Colonic mucosa (tissue), 4 donors: ENCODE data around the gene AP1AR. TPM values are rescaled to one million over a fixed set of nuclear protein-coding genes. Genes with fewer than 3 reads are reported as not detected.

ENCODE experiments used
- DNase-seq: peaks from one replicate; pipeline ENCODE4 v3.0.0-alpha.2; 2020
- H3K27ac ChIP-seq: fragments of 200-600 bp; one replicate; pipeline ENCODE4 v1.8.0; 2021
- H3K27me3 ChIP-seq: fragments of 200-600 bp; one replicate; pipeline ENCODE4 v1.8.0; 2021
- H3K36me3 ChIP-seq: fragments of 200-600 bp; one replicate; pipeline ENCODE4 v1.8.0; 2021
- H3K4me1 ChIP-seq: fragments of 200-600 bp; one replicate; pipeline ENCODE4 v1.8.0; 2021; ENCODE audit warnings: mild to moderate bottlenecking
- H3K4me3 ChIP-seq: fragments of 200-600 bp; one replicate; pipeline ENCODE4 v1.8.0; 2021
- H3K9ac ChIP-seq, 2 donors: one replicate each; pipeline ENCODE4 v1.7.0; 2013; ENCODE audit warnings: control low read depth in 2 of 2, low read depth in 2 of 2, low read length in 2 of 2
- H3K9me3 ChIP-seq: fragments of 200-600 bp; one replicate; pipeline ENCODE4 v1.8.0; 2021
- intact Hi-C: fragments of 100-400 bp; cut with DNase I; formaldehyde crosslinking; loops from one replicate; pipeline ENCODE4 v1.14.1; 2022
- total RNA-seq, 2 donors: library from RNA; stranded (reverse); fragmentation: NEBNext Ultra II Directional in 1 of 2; extraction: Animal tissue kit (Norgen Biotek cat#: 25700) in 1 of 2; gene quantifications; one replicate each; pipeline ENCODE4 v1.2.1, GENCODE V29; 2021
- TF ChIP-seq, protein P1 (sequence below): fragments of 200-600 bp; IDR thresholded peaks from one replicate; pipeline ENCODE4 v1.8.0; 2022; ENCODE audit warnings: antibody characterized with exemption, mild to moderate bottlenecking
- donor health status: healthy.
- donor health status: DM: no; HTN: no; CAD: no.
- donor health status: DM: no; HTN: no; CAD: no.

AP1AR gene
- total RNA-seq, 2 donors from 2014 or later = 27.9 to 42.4 TPM

DNA sequence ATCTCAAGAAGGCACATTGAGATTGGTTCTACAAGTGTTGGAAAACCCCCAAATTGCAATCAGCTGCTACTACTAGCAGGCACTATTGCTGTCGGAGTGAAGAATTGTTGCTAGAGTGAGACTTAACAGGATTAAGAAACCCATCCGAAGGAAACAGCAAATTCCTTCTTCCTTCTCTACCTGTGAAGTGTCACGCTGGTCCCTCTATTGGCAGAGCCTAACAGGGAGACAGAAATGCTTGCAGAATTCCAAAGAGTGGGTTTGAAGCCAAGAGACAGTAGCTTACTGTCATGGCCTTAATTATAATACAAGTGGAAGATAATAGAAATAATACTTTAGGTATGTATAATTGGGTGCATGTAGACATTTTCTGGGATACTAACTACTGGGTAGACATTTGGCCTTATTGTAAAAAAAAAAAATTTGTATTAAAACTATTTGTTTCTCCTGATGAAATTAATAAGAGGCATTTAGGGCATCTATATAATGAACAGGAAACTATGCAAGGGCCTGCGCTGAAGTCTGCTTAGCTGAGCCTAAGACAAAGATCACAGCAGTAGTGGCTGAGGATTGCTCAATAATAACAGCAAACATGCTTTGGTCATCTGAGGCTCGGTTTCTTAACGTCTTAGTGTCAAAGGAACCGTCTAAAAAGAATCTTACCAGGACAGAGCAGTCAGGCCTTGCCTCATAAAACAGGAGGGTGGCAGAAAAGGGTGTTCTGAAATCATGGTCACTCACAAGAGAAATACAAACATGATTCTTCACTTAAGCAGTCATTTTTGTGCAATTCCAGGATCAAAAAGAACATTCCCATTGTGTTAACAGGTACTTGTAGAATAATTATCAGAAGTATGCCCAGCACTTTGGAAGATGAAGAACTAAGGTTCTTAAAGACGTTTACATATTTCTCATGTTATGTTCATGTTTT lies 45.6 kb upstream of the AP1AR start:
- TF ChIP-seq, protein P1, sequence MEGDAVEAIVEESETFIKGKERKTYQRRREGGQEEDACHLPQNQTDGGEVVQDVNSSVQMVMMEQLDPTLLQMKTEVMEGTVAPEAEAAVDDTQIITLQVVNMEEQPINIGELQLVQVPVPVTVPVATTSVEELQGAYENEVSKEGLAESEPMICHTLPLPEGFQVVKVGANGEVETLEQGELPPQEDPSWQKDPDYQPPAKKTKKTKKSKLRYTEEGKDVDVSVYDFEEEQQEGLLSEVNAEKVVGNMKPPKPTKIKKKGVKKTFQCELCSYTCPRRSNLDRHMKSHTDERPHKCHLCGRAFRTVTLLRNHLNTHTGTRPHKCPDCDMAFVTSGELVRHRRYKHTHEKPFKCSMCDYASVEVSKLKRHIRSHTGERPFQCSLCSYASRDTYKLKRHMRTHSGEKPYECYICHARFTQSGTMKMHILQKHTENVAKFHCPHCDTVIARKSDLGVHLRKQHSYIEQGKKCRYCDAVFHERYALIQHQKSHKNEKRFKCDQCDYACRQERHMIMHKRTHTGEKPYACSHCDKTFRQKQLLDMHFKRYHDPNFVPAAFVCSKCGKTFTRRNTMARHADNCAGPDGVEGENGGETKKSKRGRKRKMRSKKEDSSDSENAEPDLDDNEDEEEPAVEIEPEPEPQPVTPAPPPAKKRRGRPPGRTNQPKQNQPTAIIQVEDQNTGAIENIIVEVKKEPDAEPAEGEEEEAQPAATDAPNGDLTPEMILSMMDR = no peak
- Histone ChIP-seq H3K36me3 (no peaks in the 10 kb centered on the region), H3K9ac (no peak overlapping the region)

DNA sequence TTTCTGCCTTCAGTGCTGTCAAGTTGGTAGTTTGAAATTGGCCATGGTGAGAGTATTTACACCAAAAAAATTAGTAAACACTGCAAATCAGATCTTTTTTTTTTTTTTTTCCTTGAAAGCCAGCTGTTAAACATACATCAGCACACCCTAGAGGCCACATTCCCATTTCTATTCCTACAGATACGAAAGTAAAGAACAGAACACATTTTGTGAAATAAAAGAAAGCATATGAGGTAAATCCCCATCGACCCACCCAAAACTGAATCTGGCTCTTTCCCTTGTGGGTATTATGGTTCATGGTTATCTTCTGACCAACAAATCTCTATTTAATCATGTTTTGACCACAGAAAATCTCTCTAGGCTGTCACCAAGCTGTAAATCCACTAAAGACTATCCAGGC lies 41.8 kb upstream of the AP1AR start:
- no peak for DNase-seq
- intact Hi-C loops = no loop called here
- no peak overlapping the region for H3K4me3 ChIP-seq
- H3K36me3 ChIP-seq = no peaks in the 10 kb centered on the region
- no peaks in the 10 kb centered on the region for H3K27me3 ChIP-seq
- no peak overlapping the region for H3K9ac ChIP-seq
- H3K27ac ChIP-seq = no peak overlapping the region
- TF ChIP-seq, protein P1 = no peak
- no peaks in the 10 kb centered on the region for H3K9me3 ChIP-seq
- H3K4me1 ChIP-seq = no peaks in the 10 kb centered on the region

More for the DNA sequence above, 45.6 kb upstream of the AP1AR start:
- no peak for DNase-seq
- Histone ChIP-seq H3K27ac (no peak overlapping the region), H3K4me3 (no peak overlapping the region), H3K9me3 (no peaks in the 10 kb centered on the region), H3K4me1 (no peaks in the 10 kb centered on the region), H3K27me3 (no peaks in the 10 kb centered on the region)
- intact Hi-C loops = no loop called here

DNA sequence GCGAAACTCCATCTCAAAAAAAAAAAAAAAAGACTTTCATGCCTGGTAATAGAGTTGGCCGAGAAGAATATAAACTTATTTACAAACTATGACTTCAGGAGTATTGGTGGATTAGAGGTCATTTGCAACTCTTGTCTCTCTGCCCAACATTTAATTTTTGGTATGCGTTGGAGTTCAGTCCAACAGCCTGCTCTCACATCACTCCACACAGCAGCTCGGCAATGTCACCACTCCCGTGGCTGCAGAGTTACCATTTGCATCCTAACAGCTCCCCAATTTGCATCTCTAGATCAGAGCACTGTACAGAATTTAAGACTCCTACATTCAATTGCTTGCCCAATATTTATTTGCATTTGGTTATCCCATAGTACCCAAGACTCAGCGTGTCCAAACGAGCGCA lies 40.9 kb upstream of the AP1AR start:
- no peak overlapping the region for H3K9ac ChIP-seq
- H3K4me1 ChIP-seq = no peaks in the 10 kb centered on the region
- no peaks in the 10 kb centered on the region for H3K36me3 ChIP-seq
- no peaks in the 10 kb centered on the region for H3K27me3 ChIP-seq
- no peak overlapping the region for H3K4me3 ChIP-seq
- no peak for DNase-seq
- no peaks in the 10 kb centered on the region for H3K9me3 ChIP-seq
- no peak overlapping the region for H3K27ac ChIP-seq
- intact Hi-C loops = no loop called here
- TF ChIP-seq, protein P1 = no peak

DNA sequence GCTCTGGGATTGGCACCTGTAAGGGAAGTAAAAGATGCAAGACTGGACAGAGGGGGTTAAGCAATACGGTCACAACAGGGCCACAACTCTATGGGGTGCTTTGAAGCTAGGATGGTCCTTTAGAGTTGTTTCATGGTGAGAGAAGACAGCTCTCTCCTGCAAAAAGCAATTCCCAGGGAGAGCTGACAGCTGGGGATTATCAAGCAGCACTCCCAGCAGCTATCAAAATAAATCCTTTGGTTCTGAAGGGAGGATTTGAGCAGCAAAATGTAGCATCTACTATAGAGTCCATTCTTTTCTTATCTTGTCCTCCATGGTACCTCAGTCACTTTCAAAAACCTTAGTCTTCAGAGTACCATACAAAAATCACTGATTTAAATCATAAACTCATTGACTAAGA lies 35.1 kb upstream of the AP1AR start:
- no peaks in the 10 kb centered on the region for H3K9me3 ChIP-seq
- no peaks in the 10 kb centered on the region for H3K4me1 ChIP-seq
- no peak overlapping the region for H3K4me3 ChIP-seq
- TF ChIP-seq, protein P1 = no peak
- no peak overlapping the region for H3K27ac ChIP-seq
- H3K36me3 ChIP-seq = no peaks in the 10 kb centered on the region
- H3K27me3 ChIP-seq = no peaks in the 10 kb centered on the region
- no peak overlapping the region for H3K9ac ChIP-seq
- DNase-seq = no peak
- intact Hi-C loops = no loop called here

DNA sequence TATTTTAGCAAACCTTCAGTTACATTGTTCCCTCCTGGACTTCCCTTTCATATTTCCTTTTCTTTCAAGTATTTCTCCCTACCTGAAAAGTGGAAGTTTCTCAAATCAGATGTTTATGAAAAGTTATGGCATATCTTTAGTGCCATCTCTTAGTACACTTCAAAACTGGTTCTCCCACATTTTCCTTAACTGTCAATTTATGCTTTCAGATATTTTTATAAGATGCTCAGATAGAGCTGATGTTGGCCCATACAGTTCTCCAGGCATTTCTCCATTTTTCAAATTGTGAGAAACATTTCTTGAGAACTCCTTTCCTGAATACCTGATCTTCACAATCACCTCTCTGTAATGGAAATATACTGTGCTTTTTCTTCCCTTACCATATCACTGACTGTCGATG lies 32.5 kb upstream of the AP1AR start:
- Histone ChIP-seq H3K36me3 (no peaks in the 10 kb centered on the region), H3K9ac (no peak overlapping the region), H3K27ac (no peak overlapping the region), H3K27me3 (no peaks in the 10 kb centered on the region), H3K4me1 (no peaks in the 10 kb centered on the region), H3K9me3 (no peaks in the 10 kb centered on the region), H3K4me3 (no peak overlapping the region)
- DNase-seq = no peak
- TF ChIP-seq, protein P1 = no peak
- intact Hi-C loops = no loop called here
